ENCODE results near the gene CRTC1. TPM values are rescaled to one million over a fixed set of nuclear protein-coding genes. Genes with fewer than 3 reads are reported as not detected.

CRTC1 gene
- total and polyA plus RNA-seq, 9 of the 15 experiments (the other 6 are each of a cell fraction or from before 2014, with no cell fraction given), result 0.25 to 3.8 (median 1.2) TPM; not detected in 2

DNA sequence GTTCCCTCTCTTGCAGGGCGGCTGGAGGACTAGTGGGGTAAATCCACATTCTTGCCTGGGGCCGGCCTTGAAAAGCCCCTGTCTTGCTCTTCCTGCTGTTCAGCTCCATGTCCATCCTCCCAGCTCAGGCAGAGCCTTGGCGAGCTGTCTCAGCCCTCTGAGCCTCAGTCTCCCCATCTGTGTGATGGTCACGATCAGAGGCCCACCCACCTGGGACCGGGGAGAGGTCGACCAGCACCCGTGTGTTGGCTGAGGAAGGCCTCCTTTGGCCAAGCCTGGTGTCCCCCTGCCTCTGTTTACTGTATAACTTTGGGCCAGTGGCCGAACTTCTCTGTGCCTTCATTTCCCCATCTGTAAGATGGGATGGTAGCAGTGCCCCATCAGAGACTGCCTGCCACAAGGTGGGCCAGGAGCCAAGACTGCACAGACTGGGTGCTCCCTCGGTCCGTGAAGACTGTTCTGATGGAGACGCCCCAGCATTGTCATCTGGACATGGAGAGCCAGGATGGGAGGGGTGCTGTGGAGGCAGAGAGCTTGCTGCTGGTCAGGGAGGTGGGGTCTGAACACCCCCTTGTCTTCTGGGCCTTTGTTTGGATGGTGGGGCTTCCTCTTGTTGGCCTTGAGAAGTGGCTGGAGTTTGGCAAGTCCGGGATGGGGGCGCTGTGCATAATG lies 28.2 kb upstream of the CRTC1 start:
- CTCF ChIA-PET (ENCODE audit: low intra/inter-chr PET ratio), result no interaction called here
- no peak overlapping the region for H3K4me3 ChIP-seq
- peaks cover 2% of the 10 kb centered on the region for H3K9me1 ChIP-seq (ENCODE audit: control insufficient read depth, insufficient read depth, low read length)
- no peak for DNase-seq (ENCODE audit: extremely low read depth in 1 of 4, low spot score in 3 of 4)
- in situ Hi-C loops (cut with MboI), result no loop called here
- H3K27ac ChIP-seq (ENCODE audit: extremely low read depth, low read depth, low read length), result no peak overlapping the region
- H3K9me3 ChIP-seq (replicated peaks; ENCODE audit: control insufficient read depth, insufficient read depth, low read depth, low read length), result no peaks in the 10 kb centered on the region
- TF ChIP-seq EP300 (IDR thresholded peaks at IDR 0.05; ENCODE audit: low read length) (no peak), BCOR (IDR thresholded peaks at IDR 0.05) (peak; percentile 50; the same call in 1 of the 2 replicates)
- no peak for ATAC-seq
- no peak overlapping the region for H2AFZ ChIP-seq (ENCODE audit: low read depth, low read length)
- BruUV-seq (replicated peaks), result no TSS peak
- WGBS (ENCODE audit: insufficient coverage, low coverage, missing lambda C conversion rate), result 54% methylated on average over 13 of the region's 13 CpGs
- no peaks in the 10 kb centered on the region for H3K79me2 ChIP-seq (ENCODE audit: control insufficient read depth, insufficient read depth, low read length)
- H3K36me3 ChIP-seq (ENCODE audit: control insufficient read depth, insufficient read depth, low read length), result no peaks in the 10 kb centered on the region; the same call in 2 of the 3 replicates
- H4K20me1 ChIP-seq (replicated peaks; ENCODE audit: control insufficient read depth, insufficient read depth, low read length), result peaks cover 53% of the 10 kb centered on the region
- H3K27me3 ChIP-seq (ENCODE audit: control insufficient read depth in 2 of 2, insufficient read depth in 2 of 2, low read length in 2 of 2), result no peaks in the 10 kb centered on the region
- no peak overlapping the region for H3K4me2 ChIP-seq (ENCODE audit: insufficient read depth, low read length)
- H3K4me1 ChIP-seq (replicated peaks in 1 of 2; ENCODE audit: control insufficient read depth in 2 of 2, insufficient read depth in 2 of 2, low read length in 2 of 2), result peaks cover 4 to 47% of the 10 kb centered on the region in 2 experiments; a peak in 4 of 5 replicates
- POLR2A ChIA-PET, result interaction anchor here (1.0 kb wide), 1 partner anchor 9 kb away, joined by 3 read pairs; no protein-coding TSS in a partner anchor
- no peak for FAIRE-seq
- peak overlapping the region in 1 of 2 experiments; percentile 31; a peak in 2 of 4 replicates for H3K9ac ChIP-seq (ENCODE audit: insufficient read depth in 1 of 2, low read depth in 2 of 2, low read length in 2 of 2)
- intact Hi-C loops (cut with micrococcal nuclease), result no loop called here

DNA sequence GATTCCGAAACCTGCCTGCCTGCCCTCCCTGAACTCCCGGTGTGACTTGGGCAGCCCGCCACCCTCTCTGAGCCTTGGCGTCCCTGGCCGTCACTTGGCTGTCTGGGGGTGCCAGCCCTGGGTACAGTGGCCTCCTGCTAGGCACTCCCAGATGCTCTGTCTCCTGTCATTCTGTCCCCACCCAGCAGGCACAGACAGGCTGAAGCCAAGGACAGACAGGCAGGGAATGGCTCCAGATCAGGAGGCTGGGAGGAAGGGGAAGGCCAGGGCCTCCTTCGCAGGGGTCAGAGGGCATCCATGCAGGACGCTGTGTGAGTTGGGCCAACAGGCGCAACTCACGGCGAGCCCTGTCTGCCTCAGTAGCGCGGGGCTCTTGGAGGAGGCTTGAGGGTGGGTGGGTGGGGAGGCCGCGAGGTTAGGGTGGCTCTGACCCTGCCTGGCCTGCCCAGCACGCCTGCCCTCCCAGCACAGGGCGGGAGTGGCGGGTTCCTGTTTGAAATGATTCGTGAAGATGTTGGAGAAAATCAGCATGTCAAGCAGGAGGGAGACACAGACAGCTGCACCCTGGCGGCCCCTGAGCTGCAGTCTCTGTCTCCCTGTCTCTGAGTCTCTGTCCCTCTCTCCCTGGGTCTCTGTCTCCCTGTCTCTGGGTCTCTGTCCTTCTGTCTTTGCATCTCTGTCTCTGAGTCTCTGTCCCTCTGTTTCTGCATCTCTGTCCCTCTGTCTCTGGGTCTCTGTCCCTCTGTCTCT lies 27.0 kb upstream of the CRTC1 start:
- intact Hi-C loops (cut with micrococcal nuclease) (no loop called here), in situ Hi-C loops (cut with MboI) (no loop called here)
- FAIRE-seq (no peak), DNase-seq (ENCODE audit: extremely low read depth in 1 of 4, low spot score in 3 of 4) (no peak), ATAC-seq (no peak)
- Histone ChIP-seq H3K4me3 (no peak overlapping the region), H2AFZ (ENCODE audit: low read depth, low read length) (no peak overlapping the region), H3K9me1 (ENCODE audit: control insufficient read depth, insufficient read depth, low read length) (peaks cover 2% of the 10 kb centered on the region), H3K9ac (ENCODE audit: insufficient read depth in 1 of 2, low read depth in 2 of 2, low read length in 2 of 2) (no peak overlapping the region; a peak in 1 of 4 replicates), H3K79me2 (ENCODE audit: control insufficient read depth, insufficient read depth, low read length) (no peaks in the 10 kb centered on the region), H3K36me3 (ENCODE audit: control insufficient read depth, insufficient read depth, low read length) (no peaks in the 10 kb centered on the region; the same call in 2 of the 3 replicates), H3K4me2 (ENCODE audit: insufficient read depth, low read length) (no peak overlapping the region), H3K27me3 (ENCODE audit: control insufficient read depth in 2 of 2, insufficient read depth in 2 of 2, low read length in 2 of 2) (no peaks in the 10 kb centered on the region), H3K9me3 (replicated peaks; ENCODE audit: control insufficient read depth, insufficient read depth, low read depth, low read length) (no peaks in the 10 kb centered on the region), H3K27ac (ENCODE audit: extremely low read depth, low read depth, low read length) (no peak overlapping the region), H3K4me1 (replicated peaks in 1 of 2; ENCODE audit: control insufficient read depth in 2 of 2, insufficient read depth in 2 of 2, low read length in 2 of 2) (peaks cover 7 to 48% of the 10 kb centered on the region in 2 experiments; a peak in 4 of 5 replicates), H4K20me1 (replicated peaks; ENCODE audit: control insufficient read depth, insufficient read depth, low read length) (peaks cover 54% of the 10 kb centered on the region; the same call in 1 of the 2 replicates)
- 48% methylated on average over 11 of the region's 19 CpGs for WGBS (ENCODE audit: insufficient coverage, low coverage, missing lambda C conversion rate)
- ChIA-PET POLR2A (interaction anchor here (0.7 to 1.0 kb wide), 2 partner anchors 10 to 383 kb away, joined by 3 read pairs; no protein-coding TSS in a partner anchor), CTCF (ENCODE audit: low intra/inter-chr PET ratio) (no interaction called here)
- no TSS peak for BruUV-seq (replicated peaks)
- TF ChIP-seq MXI1 (IDR thresholded peaks at IDR 0.05; ENCODE audit: low read depth, low read length) (no peak), ELF2 (CRISPR knock-in tag; IDR thresholded peaks at IDR 0.05) (no peak), ESRRA (IDR thresholded peaks at IDR 0.05; ENCODE audit: borderline replicate concordance, low read depth) (no peak)
- TF ChIP-seq, protein P1, sequence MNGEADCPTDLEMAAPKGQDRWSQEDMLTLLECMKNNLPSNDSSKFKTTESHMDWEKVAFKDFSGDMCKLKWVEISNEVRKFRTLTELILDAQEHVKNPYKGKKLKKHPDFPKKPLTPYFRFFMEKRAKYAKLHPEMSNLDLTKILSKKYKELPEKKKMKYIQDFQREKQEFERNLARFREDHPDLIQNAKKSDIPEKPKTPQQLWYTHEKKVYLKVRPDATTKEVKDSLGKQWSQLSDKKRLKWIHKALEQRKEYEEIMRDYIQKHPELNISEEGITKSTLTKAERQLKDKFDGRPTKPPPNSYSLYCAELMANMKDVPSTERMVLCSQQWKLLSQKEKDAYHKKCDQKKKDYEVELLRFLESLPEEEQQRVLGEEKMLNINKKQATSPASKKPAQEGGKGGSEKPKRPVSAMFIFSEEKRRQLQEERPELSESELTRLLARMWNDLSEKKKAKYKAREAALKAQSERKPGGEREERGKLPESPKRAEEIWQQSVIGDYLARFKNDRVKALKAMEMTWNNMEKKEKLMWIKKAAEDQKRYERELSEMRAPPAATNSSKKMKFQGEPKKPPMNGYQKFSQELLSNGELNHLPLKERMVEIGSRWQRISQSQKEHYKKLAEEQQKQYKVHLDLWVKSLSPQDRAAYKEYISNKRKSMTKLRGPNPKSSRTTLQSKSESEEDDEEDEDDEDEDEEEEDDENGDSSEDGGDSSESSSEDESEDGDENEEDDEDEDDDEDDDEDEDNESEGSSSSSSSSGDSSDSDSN (IDR thresholded peaks at IDR 0.05; ENCODE audit: borderline replicate concordance in 1 of 2, low read depth in 2 of 2, low read length in 2 of 2), result no peak
- TF ChIP-seq, protein P2, sequence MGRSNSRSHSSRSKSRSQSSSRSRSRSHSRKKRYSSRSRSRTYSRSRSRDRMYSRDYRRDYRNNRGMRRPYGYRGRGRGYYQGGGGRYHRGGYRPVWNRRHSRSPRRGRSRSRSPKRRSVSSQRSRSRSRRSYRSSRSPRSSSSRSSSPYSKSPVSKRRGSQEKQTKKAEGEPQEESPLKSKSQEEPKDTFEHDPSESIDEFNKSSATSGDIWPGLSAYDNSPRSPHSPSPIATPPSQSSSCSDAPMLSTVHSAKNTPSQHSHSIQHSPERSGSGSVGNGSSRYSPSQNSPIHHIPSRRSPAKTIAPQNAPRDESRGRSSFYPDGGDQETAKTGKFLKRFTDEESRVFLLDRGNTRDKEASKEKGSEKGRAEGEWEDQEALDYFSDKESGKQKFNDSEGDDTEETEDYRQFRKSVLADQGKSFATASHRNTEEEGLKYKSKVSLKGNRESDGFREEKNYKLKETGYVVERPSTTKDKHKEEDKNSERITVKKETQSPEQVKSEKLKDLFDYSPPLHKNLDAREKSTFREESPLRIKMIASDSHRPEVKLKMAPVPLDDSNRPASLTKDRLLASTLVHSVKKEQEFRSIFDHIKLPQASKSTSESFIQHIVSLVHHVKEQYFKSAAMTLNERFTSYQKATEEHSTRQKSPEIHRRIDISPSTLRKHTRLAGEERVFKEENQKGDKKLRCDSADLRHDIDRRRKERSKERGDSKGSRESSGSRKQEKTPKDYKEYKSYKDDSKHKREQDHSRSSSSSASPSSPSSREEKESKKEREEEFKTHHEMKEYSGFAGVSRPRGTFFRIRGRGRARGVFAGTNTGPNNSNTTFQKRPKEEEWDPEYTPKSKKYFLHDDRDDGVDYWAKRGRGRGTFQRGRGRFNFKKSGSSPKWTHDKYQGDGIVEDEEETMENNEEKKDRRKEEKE (IDR thresholded peaks at IDR 0.05; ENCODE audit: borderline replicate concordance in 1 of 2, control insufficient read depth in 1 of 2, low read depth in 2 of 2, low read length in 1 of 2), result no peak

Data from K562 (cell line).